Measurements from ENCODE around the gene FBP2. TPM values are rescaled to one million over a fixed set of nuclear protein-coding genes. Genes with fewer than 3 reads are reported as not detected.

Gene FBP2
- total RNA-seq, 4 donors from 2014 or later, result not detected

- no peak for DNase-seq (ENCODE audit: low spot score in 2 of 2)
- H3K36me3 ChIP-seq, result no peaks in the 10 kb centered on the region
- H3K27me3 ChIP-seq, result peaks cover 3% of the 10 kb centered on the region
- no peak for TF ChIP-seq CTCF (IDR thresholded peaks at IDR 0.05)
- TF ChIP-seq POLR2A (IDR thresholded peaks at IDR 0.05), result no peak
- H3K27ac ChIP-seq, result no peak overlapping the region
- H3K4me3 ChIP-seq, result no peak overlapping the region
- H3K9me3 ChIP-seq, result no peaks in the 10 kb centered on the region
- WGBS, result 91% methylated on average over 7 of the region's 7 CpGs
- no peaks in the 10 kb centered on the region for H3K4me1 ChIP-seq
Observed at GRCh38 chr9:94525396-94526035, 68.1 kb downstream of the FBP2 start.

DNA sequence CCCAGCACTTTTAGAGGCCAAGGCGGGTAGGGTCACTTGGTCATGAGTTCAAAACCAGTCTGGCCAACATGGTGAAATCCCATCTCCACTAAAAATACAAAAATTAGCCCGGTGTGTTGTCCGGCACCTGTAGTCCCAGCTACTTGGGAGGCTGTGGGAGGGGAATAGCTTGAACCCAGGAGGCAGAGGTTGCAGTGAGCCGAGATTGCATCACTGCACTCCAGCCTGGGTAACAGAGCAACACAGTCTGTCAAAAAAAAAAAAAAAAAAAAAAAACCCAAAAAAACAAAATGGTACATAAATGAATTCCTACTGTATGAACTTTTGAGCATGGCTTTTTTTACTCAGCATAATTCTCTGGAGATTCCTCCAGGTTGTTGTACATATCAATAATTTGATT lies 76.4 kb downstream of the FBP2 start:
- no peaks in the 10 kb centered on the region for H3K9me3 ChIP-seq
- no peak for TF ChIP-seq EP300 (IDR thresholded peaks at IDR 0.05)
- no peak for TF ChIP-seq POLR2AphosphoS5 (IDR thresholded peaks at IDR 0.05)
- no peak for TF ChIP-seq CTCF (IDR thresholded peaks at IDR 0.05)
- TF ChIP-seq POLR2A (IDR thresholded peaks at IDR 0.05), result no peak
- no peaks in the 10 kb centered on the region for H3K27me3 ChIP-seq
- DNase-seq (ENCODE audit: low spot score in 2 of 2), result no peak
- no peaks in the 10 kb centered on the region for H3K4me1 ChIP-seq
- no peak overlapping the region for H3K27ac ChIP-seq
- no peaks in the 10 kb centered on the region for H3K36me3 ChIP-seq
- WGBS, result 86% methylated on average over 4 of the region's 4 CpGs
- no peak overlapping the region for H3K4me3 ChIP-seq

DNA sequence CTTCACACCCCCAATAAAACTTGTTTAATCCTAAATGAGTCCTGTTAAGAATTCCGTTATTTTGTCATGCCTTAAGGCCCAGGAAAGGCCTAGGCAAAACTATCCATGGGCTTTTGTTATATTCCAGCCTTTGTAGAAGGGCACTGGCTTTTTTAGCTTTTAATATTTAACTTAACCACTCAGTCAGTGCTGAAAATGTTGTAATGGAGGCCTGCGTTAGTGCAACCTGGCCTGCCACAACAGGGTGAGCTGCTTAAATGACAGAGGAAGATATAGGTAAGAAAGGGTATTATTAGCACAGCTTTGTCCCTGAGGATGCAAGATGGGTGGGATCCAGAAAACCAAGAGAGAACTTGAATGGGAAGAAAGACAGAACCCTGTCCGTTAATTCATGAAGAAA lies 78.9 kb downstream of the FBP2 start:
- Histone ChIP-seq H3K9me3 (no peaks in the 10 kb centered on the region), H3K4me3 (no peak overlapping the region), H3K4me1 (no peaks in the 10 kb centered on the region), H3K27me3 (no peaks in the 10 kb centered on the region), H3K36me3 (no peaks in the 10 kb centered on the region), H3K27ac (no peak overlapping the region)
- no peak for DNase-seq (ENCODE audit: low spot score in 2 of 2)
- WGBS, result 71% methylated on average over 3 of the region's 3 CpGs
- TF ChIP-seq POLR2AphosphoS5 (IDR thresholded peaks at IDR 0.05) (no peak), EP300 (IDR thresholded peaks at IDR 0.05) (no peak), CTCF (IDR thresholded peaks at IDR 0.05) (no peak), POLR2A (IDR thresholded peaks at IDR 0.05) (no peak)

DNA sequence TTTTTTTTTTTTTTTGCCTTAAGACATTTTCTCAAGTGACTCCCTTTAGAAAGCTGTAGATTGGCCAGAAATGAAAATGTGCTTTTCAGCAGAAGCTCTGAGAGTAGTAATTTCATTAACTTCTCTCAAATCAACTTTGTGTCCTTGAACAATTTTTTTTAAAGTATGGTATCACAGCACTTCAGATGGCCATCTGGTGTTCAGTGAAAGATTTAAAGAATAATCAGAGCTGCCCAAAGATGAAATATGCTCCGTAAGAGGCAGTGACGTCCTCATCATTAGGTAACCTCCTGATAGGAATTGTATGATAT lies 81.7 kb downstream of the FBP2 start:
- H3K27me3 ChIP-seq, result no peaks in the 10 kb centered on the region
- H3K4me1 ChIP-seq, result no peaks in the 10 kb centered on the region
- H3K36me3 ChIP-seq, result no peaks in the 10 kb centered on the region
- H3K9me3 ChIP-seq, result no peaks in the 10 kb centered on the region
- H3K4me3 ChIP-seq, result no peak overlapping the region
- TF ChIP-seq POLR2AphosphoS5 (IDR thresholded peaks at IDR 0.05) (no peak), POLR2A (IDR thresholded peaks at IDR 0.05) (no peak), EP300 (IDR thresholded peaks at IDR 0.05) (no peak), CTCF (IDR thresholded peaks at IDR 0.05) (no peak)
- DNase-seq (ENCODE audit: low spot score in 2 of 2), result no peak
- no peak overlapping the region for H3K27ac ChIP-seq
- WGBS, result 79% methylated on average over 2 of the region's 2 CpGs

- Histone ChIP-seq H3K9me3 (no peaks in the 10 kb centered on the region), H3K4me1 (no peaks in the 10 kb centered on the region), H3K27me3 (no peaks in the 10 kb centered on the region), H3K27ac (no peak overlapping the region), H3K36me3 (no peaks in the 10 kb centered on the region), H3K4me3 (no peak overlapping the region)
- DNase-seq (ENCODE audit: low spot score in 2 of 2), result no peak
- WGBS, result 64% methylated on average over 6 of the region's 6 CpGs
- no peak for TF ChIP-seq POLR2A (IDR thresholded peaks at IDR 0.05)
- no peak for TF ChIP-seq CTCF (IDR thresholded peaks at IDR 0.05)
- no peak for TF ChIP-seq EP300 (IDR thresholded peaks at IDR 0.05)
- no peak for TF ChIP-seq POLR2AphosphoS5 (IDR thresholded peaks at IDR 0.05)
Observed at GRCh38 chr9:94511134-94511954, 82.3 kb downstream of the FBP2 start.

Data from suprapubic skin (tissue), 4 donors.